ENCODE measurements around the gene DCUN1D3.
"Not testable (repeated sequence)": the region's sequence is repeated elsewhere in the genome, so short reads cannot be mapped to it uniquely, and the experiment has no call there.

Gene DCUN1D3

DNA sequence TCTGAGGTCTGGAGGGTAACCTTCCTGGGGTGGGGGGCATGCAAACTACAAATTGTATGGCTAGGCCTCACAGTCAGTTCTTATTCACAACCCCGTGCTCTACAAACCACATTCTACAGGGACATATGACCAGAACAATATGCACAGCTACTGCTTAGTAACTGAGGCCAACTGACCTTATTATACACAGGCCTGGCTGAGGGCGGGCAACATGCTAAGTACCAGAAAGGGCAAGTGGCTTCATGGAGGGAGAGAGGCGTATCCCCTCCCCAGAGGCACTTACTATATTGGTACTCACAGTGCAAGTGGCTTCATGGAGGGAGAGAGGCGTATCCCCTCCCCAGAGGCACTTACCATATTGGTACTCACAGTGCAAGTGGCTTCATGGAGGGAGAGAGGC is 39.2 kb downstream of the DCUN1D3 start:
- DNase-seq = not testable (repeated sequence)

DNA sequence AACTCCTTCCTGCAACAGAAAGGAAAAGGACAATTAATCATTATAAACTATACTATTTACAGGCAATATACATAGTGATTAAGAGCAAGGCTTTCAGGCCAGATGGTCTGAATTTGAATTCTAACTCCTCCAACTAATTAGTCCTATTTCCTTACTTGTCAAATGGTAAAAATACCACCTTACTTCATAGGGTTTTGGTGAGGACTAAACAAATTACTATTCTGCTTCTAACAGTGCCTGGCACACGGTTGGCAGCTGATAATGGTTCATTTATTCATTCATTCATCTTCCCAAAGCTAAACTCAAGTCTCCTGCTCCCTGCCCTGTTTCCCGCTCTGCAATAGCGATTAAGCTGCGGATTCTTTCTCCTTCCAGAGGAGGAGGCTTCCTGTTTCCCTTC is 39.8 kb downstream of the DCUN1D3 start:
- no peak for DNase-seq

DNA sequence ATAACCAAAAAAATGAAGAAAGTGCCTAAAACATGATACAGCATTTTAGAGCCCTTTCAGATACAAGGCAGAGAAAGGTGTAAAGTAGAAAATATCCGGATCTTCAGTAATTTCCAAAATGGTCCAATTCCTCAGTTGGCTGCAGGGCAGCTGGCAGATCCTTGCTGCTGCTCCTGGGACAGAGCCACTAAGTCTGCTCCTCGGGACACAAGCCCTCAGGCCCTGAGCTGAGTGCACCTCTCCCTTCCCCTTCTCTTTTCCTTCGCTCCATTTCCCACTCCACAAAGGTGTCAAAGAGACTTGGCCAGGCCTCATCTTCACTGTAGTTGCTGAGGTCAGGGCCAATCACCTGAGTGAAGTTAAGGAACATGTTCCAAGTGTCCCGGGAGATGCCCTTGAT is 40.5 kb downstream of the DCUN1D3 start:
- no peak for DNase-seq

DNA sequence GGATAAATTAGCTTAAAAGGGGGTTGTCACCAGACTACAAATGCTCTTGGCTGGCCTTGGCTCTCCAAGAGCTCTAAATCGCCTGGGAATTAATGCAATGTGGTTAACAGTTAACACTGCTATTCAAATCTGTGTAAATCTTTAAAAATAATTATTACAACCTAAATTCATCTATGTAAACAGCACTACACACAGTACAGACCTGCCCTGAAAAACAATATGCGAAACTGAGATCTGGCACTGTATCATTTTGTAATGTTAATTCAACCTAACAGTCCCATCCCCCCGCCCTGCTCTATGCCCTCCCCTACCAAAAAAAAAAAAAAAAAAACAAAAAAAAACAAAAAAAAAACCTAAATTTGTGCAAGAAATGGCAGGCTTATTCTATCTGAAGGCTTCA is 40.9 kb downstream of the DCUN1D3 start:
- no peak for DNase-seq

DNA sequence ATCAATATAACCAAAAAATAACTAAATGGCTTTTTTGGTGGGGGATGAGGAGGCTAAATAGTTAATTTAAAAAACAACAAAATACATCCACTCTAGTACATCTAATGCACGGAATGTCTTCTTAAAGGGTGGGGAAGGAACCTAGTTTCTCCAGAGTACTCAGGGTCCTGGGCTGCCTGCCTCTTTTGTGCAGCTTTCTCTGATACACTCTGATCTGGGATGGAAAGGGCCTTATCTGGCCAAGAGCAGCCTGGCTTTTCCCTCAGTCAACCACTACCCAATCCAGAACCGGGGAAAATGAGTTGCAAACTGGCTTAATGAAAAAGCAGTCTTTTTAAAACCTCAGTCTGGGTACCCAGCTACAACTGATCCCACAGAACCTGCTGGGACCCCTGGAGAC is 42.9 kb downstream of the DCUN1D3 start:
- DNase-seq = no peak

DNA sequence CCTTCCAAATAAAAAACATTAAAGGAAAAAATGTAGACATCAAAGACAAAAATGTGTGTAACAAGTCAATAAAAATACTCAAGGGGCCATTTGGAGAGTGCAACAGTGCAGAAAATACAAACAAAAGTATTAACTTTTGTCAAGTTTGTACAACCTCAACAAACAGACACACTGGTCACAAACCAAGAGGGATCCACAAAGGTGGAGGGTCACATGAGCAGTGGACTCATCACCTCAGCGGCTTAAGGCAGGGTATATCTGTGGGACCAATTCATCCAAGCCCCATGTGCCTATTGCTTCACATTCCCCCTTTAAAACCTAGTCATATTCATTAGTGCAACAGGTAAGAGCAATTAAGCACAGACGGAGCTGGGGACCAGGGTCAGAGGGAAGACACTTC is 45.2 kb downstream of the DCUN1D3 start:
- DNase-seq = no peak

DNA sequence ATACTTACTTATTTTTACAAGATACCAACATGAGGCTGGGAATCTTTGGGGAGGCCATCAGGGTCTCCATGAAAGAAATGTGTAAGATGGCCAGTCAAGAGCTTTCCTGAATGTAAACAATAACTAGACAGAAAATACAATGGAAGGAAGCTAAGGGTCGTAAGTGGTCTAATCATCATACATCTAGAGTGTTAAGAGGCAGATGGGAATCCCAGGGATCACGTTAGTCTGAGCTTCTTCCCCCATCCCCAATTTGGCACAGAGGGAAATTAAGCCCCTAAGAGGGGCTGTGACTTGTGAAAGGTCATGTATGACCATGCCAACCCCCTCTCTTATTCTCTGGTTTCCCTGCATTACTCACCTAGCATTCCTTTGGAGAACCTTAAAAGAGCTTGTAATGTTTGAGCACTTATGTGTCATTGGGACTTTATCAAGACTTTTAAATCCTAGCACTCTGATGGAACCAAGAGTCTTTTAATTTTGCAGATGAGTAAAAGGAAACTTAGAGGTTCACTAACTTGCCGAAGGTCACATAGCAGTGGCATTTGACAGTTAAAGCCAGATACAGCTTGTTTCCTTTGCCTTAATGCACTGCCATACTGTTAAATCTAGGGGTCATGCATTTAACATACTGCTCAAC is 46.1 kb downstream of the DCUN1D3 start:
- no peak for DNase-seq

DNA sequence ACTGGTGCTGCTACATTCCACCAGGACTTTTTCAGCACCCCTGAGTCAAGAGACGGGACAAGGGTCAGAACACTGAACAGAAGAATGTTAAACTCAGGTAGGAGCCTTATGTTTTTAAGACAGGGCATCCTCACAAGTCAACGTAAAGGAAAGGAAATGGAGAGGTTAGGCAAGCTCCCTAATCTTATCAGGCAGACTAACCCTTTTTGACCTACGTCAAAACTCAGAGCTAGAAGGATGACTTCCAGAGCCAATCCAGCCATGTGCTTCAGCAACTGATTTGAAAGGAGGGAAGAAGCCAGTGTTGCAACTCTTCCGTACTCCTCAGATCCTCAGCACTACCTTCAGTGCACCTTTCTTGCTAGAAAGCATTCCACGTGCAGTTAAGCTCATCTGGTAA is 47.0 kb downstream of the DCUN1D3 start:
- DNase-seq = no peak

DNA sequence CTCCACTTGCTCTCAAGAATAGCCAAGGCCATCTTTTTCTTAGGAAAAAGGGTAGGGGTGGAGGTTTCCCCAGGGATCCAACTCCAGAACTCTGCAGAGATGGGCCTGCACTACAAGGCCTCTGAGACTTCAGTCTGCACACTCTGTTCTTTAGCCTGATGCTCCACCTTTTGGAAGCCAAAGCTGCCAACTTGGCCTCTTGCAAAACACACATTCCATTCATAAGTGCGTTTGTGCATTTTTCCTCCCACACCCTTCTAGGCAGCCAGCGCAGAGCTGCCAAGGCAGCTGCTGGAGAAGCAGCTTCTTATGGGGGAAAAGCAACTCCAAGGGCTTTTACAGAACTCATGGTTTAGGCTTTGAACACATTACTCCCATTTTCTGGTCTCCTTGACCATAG is 48.6 kb downstream of the DCUN1D3 start:
- no peak for DNase-seq

DNA sequence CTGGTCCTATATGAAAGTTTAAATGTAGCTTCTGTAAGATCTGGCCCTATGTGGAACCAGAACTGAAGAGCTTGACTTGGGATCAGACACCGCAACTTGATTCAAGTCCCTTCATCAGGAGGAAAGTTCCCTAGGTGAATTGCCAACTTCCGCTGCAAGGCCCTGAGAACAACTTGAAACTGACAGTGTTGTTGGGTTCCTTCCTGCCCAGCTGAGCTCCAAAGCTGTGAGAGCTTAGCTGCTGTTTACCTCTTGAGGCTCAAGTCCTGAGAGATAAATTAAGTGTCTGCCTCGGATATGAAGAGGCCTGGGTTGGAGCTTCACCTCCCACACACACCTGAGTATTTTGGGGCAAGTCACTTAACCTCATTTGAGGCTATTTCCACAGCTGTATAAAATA is 49.2 kb downstream of the DCUN1D3 start:
- no peak for DNase-seq

DNA sequence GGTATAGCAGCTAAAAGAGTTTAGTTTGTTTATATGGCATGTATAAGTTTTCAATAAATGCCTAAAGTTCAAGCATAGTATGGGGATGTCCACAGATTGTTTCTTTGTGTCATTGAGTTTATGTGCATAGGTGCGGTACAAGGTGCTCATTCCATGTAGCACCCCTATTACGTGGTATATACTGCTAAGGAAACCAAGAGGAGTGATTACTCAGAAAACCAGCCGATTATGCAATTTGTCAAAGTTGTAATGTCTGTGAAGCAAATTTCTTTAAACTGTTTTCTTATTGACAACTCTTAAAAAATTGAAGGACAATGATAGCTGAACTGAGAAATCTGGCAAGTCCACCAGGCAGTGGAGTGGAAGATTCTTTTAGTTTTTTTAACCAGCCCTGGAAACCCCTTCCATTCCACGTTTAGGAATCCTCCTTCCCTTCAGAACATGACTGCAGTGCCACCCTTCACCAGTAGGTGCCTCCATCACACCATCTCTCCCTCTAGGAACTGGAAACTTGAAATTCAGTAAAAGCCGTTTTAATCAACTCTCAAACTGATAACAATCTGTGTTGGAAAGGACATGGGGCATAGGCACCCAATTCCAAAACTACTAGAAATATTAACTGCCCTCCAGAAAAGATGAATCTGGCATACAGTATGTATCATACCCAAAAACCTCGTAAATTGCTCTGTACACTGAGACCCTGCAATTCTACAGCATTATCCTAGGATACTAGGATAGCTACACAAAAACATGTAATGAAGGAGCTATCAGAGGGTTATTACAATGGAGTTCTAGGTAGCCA is 50.4 kb downstream of the DCUN1D3 start:
- DNase-seq = peak; percentile 72

DNA sequence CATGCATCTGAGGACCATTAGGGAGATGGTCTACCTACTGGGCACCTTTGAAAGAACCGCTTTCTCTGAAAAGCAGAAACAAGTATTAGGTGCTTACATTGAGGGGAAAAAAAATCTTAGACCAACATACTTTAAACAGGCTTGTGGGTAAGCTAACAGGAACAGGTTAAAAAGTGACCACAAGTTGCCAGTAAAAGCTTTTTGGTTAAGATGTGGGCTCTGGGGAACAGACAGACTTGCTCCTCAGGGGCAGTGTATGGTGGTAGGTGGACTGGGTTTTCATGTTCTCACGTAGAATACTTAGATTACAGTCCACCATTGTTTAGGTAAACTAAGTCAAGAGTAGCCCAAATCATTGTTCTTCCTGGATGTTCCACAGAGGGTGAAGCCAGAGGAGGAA is 52.6 kb downstream of the DCUN1D3 start:
- no peak for DNase-seq

DNA sequence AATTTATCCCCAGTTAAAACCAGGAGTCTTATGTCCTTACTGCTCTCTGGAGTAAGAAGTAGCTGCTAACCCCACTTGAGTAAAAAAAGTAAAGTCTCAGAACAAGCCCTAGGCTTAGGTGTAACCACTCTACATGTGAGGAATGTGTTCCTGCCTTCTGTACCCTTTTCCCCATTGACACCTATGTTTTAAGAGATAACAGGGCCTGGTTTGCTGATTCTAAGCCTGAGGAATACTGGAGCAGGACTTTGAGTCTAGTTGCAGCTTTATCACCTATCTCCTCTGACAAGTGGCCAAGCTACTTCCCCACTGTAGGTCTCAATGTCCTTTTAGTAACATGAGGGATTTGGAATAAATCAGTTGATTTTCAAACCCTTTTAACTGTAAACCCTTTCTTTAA is 53.6 kb downstream of the DCUN1D3 start:
- no peak for DNase-seq

DNA sequence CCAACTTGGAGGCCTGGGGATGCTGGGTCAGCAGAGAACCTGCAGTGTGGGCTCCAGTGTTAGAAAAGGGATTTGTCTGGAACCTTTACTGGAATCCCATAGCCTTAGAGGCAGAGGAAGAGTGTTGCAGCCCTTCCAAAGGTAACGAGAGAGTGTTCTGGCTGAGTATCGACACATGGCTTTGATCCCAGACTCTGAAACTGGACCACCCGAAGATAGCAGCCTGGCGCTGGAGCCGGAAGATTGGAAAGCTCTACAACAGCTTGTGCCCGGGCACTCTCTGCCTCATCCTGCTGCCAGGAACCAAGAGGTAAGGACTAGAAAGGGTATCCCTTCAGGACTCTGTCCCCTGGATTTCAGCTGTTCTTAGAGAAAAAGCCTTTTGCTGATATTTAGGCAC is 54.1 kb downstream of the DCUN1D3 start:
- no peak for DNase-seq

DNA sequence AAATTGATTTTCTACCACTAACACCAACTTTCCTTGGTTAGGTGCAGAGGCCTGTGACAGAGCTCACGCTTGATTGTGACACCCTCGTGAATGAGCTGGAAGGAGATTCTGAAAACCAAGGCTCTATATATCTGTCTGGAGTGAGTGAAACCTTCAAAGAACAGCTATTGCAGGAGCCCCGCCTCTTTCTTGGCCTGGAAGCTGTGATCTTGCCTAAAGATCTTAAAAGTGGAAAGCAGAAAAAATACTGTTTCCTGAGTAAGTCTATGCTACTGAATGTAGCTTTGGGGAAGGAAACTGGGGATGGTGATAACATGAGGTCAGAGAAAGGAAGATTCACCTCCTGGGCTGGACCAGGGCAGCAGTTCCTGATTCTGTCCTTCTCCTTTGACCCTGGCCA is 55.6 kb downstream of the DCUN1D3 start:
- DNase-seq = no peak

DNA sequence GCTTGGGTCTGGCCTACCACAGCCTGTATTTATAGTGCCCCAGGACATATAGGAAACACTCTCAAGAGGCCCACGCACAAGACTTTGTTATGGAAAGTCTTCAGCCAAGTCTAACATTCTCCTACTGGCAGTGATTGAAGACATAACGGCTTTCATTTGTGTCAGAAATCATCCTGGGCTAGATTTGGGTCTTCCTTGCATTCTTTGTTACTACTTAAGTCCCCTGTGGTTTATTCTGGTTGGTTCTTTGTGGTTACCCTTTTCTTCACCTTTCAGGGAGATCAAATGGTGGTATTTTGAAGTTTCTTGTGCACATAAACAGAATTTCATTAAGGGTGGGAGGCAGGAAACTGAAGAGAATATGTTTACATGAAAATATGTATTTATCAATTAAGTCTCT is 56.1 kb downstream of the DCUN1D3 start:
- DNase-seq = no peak

DNA sequence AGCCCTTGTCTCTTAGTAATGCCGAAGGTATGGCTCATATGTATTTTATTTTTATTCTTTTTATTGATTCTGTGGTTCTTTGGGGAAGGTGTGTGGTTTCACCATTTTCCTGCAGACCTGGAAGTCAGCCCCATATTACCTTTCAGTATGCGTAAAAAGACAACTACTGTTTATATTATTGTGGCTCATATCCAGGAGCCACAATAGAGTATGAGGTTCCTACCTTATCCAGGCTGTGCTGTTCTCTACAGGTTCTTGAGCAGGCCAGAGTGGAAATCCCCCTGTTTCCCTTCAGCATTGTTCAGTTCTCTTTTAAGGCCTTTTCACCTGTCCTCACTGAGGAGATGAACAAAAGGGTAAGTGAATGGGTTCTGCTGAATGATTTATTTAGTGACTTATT is 60.7 kb downstream of the DCUN1D3 start:
- no peak for DNase-seq

DNA sequence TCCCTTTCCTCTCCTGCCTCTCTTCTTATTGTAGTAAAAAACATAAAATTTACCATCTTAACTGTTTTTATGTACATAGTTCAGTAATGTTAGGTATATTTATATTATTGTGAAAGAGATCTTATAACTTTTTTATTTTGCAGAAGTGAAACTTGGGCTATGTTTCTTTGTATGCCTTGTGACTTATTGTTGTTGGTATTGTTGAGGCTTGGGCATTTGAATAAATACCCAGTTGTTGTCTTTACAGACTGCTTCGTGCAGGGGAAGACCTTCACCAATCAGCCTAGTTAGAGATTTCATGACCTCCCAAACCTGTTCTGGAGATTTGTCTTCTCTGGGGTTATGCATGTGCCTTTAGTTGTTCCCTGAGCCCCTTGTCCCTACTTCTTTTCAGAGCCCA is 61.9 kb downstream of the DCUN1D3 start:
- no peak for DNase-seq

DNA sequence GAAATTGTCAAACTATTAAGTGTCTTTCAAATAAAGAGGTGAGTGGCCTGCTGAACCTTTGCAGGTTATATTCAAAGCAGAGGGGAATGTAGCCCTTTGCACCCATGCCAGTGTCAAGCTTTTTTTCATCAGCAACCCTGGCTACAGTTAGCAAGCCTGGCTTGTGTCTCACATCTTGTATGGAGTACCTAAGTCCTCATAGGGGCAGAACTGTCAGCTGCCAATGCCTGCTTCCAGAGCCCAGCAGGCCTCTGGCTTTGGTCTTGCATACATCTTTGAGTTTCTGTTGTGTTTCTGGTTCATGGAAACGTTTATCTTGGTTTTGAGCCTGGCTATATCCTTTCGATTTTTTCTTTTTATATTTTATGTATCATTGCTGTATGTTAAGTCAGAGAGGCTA is 67.1 kb downstream of the DCUN1D3 start:
- DNase-seq = no peak

DNA sequence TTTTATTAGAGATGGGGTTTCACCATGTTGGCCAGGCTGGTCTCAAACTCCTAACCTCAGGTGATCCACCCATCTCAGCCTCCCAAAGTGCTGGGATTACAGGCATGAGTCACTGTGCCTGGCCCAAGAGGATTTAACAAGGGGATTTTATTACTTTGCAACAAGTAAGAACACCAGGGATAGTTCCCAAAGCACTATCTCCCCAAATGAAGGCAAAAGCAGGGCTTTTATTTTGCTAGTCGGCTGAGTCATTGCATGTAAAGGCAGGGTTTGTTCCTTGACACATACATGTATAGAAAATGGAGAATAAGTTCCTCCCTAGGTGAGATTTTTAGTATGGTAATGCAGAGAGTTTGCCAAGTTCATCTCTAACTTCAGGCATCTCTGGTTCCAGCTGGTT is 69.8 kb downstream of the DCUN1D3 start:
- no peak for DNase-seq

DNA sequence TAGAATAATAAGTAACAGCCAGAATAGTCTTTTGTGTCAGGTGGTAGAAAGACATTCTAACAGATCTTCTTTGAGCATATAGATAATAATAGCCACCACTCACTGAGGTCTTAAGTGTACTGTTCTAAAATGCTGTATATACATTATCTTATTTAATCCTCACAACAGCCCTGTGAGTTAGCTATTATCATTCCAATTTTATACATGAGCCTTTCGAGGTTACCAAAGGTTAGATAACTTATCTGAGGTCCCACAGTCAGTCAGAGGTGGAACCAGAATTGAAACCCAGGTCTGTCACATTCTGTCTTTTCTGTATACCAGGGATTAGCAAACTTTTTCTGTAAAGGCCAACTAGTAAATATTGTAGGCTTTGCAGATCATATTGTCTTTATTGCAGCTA is 70.6 kb downstream of the DCUN1D3 start:
- peak; percentile 71 for DNase-seq

DNA sequence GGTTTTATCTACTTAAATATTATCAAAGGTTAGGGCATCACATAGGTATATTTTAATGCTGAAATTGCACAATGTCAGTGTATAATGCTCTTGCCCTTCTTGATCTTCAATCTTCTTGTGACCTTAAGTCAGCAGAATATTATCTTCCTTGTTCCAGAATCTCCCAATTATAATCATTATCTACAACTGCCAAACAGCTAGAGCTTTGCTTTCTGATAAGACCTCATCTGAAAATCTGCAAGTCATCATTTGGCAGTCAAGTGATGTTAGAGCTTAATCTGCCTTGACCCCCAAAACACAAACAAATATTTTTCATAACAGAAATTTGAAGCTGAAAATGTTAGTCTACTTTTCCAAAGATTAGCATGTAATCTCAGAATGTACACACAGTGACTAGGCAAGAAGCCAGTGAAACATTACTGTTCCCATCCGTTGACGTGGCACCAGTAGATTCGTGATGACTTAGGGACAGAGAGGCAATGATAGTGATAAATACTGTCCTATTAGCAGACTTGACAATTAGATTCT is 74.1 kb downstream of the DCUN1D3 start:
- DNase-seq = peak; percentile 95

DNA sequence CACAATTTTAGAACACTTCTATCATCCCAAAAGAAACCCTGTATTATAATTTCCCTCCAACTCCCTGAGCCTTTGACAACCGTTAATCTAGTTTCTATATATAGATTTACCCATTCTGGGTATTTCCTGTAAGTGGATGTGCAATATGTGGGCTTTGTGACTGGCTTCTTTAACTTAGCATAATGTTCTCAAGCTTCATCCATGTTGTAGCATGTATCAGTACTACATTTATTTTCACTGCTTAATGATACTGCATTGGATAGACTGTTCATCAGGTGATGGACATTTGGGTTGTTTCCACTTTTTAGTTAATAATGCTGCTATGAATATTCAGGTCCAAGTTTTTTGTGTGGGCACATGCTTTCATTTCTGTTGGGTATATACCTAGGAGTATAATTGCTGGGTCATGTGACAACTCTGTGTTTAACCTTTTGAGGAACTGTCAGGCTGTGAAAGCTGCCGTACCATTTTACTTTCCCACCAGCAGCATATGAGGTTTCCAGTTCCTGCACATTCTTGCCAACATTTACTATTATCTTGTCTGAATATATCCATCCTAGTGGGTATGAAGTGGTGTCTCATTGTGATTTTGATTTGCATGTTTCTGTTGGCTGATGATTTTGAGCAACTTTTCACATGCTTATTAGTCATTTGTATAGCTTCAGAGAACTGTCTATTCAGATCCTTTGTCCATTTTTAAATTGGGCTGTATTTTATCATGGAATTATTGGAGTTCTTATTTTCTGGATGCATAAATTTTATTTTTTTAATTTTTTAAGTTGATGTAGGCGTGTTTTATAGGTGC is 77.4 kb downstream of the DCUN1D3 start:
- no peak for DNase-seq

DNA sequence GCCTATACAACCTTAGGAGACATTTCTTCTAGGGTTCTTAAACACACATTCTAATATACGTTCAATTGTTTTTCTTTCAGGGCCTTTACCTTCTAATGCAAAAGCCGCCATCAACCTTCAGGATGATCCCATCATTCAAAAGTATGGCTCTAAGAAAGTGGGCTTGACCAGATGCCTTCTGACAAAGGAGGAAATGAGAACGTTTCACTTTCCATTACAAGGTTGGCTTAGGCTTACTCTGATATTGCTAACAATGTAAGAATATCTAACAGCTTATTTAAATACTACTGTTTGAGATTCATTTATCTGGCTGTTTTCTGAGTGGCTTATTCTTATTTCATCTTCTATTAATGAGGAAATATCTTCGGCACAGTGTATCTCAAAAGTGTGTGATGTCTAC is 78.5 kb downstream of the DCUN1D3 start:
- no peak for DNase-seq
